Measurements from ENCODE around the gene CGB8.
"Not testable (repeated sequence)": the region's sequence is repeated elsewhere in the genome, so short reads cannot be mapped to it uniquely, and the experiment has no call there.

CGB8 gene

DNA sequence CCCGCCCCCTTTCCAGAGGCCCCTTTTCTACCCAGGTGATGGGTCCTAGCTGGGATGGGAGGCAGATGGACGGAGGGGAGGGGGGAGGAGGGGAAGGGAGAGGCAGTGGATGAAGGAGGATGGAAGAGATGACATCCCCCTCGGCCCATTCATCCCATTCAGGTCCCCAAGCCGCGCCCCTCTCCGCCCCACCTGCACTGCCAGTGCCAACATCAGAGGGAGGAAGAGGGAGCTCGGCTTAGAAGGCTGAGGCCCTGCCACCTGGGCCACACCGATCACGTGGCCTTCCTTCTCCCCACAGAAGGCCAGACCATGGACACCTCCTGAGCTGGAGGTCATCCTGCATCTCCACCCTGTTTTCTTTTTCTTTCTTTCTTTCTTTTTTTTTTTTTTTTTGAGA is 20.2 kb downstream of the CGB8 start:
- ATAC-seq; H3K4me3 Mint-ChIP-seq; DNase-seq; H3K27ac Mint-ChIP-seq; H3K36me3 Mint-ChIP-seq (ENCODE audit: low read depth); H3K9me3 Mint-ChIP-seq; H3K4me1 Mint-ChIP-seq; H3K27me3 Mint-ChIP-seq: not testable (repeated sequence)

DNA sequence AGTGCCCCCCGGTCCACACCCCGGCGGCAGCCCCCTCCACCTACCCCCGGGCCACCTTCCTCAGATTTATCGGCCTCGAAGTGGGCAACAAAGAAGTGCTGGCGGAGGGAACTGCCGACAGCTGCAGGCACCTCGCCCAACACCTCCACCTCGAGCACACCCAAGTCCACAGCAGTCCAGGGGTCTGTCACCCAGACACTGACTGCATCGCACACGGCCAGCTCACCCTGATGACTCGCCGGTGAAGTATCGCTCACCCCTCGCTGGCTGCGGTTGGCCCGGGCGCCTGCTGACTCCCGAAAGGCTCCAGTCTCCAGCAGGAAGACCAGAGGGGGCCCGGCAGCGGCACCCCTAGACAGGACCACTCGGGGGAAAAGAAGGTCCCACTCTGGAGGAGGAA is 23.3 kb downstream of the CGB8 start:
- H3K27ac Mint-ChIP-seq; DNase-seq; H3K36me3 Mint-ChIP-seq (ENCODE audit: low read depth); ATAC-seq; H3K27me3 Mint-ChIP-seq; H3K9me3 Mint-ChIP-seq; H3K4me3 Mint-ChIP-seq: not testable (repeated sequence)
- H3K4me1 Mint-ChIP-seq, result peaks cover 12% of the 10 kb centered on the region

DNA sequence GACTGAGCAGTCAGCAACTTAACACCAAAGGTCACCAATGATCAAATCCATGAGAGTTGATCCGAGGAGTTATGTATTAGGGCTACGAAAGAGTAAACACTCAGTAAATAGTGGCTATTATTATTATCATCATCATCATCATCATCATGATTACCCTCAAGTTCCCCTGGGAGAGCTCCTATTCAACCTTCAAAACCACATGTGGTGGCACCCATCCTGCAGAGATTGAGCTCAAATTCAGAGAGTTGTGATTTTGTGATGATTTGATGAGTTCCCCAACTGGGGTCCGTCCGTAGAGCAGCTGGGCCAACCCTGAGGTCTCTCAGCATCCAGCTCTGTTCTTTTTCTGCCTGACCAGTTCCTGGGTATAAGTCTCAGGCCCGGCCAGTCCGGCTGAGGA is 23.8 kb downstream of the CGB8 start:
- not testable (repeated sequence) for H3K27me3 Mint-ChIP-seq; H3K36me3 Mint-ChIP-seq (ENCODE audit: low read depth); H3K4me3 Mint-ChIP-seq; DNase-seq; H3K9me3 Mint-ChIP-seq; ATAC-seq; H3K27ac Mint-ChIP-seq
- H3K4me1 Mint-ChIP-seq, result peaks cover 12% of the 10 kb centered on the region

DNA sequence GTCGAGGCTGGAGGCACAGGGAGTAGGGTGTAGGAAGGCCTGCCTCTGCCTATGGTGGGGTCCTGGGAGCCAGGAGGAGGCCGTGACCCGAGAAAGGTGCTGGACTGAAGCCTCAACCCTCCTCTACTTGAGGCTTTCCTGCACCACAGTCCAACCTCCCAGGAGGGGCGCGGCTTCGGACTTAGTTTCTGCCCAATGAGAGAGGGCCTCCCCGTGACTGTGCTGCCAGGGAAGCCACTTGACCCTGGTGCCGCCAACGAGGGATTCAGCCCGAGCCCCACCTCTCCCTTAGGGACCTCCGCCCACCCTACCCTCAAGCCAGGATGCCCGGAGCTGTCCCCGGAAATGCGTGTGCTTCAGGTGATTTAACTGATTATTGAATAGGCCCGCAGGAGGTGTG is 24.7 kb downstream of the CGB8 start, which contains the start of gene CGB3:
Gene CGB3 (minus strand): TSS at position 101 of the 400 bp plus-strand sequence. CDS start 362 bp downstream, outside the sequence.
- not testable (repeated sequence) for H3K27ac Mint-ChIP-seq; H3K9me3 Mint-ChIP-seq; H3K4me3 Mint-ChIP-seq; H3K36me3 Mint-ChIP-seq (ENCODE audit: low read depth); ATAC-seq; DNase-seq; H3K27me3 Mint-ChIP-seq
- H3K4me1 Mint-ChIP-seq, result peaks cover 19% of the 10 kb centered on the region

DNA sequence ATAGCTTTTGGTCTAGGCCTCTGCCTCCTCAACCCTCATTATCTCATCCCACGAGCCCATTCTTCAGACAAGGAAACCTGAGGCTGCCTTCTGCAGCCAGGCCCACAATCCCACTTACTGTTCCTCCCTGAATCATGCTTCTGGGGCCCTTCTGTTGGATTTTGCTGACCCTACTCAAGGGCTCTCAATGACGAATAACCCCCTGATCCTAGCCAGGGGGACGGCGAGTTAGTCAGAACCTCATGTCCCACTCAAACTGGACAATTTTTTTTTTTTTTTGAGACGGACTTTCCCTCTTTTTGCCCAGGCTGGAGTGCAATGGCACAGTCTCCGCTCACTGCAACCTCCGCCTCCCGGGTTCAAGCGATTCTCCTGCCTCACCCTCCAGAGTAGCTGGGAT is 26.8 kb downstream of the CGB8 start:
- H3K4me3 Mint-ChIP-seq, result no peak overlapping the region
- H3K27me3 Mint-ChIP-seq, result peaks cover 8% of the 10 kb centered on the region
- no peak overlapping the region for H3K27ac Mint-ChIP-seq
- no peaks in the 10 kb centered on the region for H3K36me3 Mint-ChIP-seq (ENCODE audit: low read depth)
- DNase-seq (no peak), ATAC-seq (no peak)
- no peaks in the 10 kb centered on the region for H3K9me3 Mint-ChIP-seq
- peaks cover 33% of the 10 kb centered on the region for H3K4me1 Mint-ChIP-seq

DNA sequence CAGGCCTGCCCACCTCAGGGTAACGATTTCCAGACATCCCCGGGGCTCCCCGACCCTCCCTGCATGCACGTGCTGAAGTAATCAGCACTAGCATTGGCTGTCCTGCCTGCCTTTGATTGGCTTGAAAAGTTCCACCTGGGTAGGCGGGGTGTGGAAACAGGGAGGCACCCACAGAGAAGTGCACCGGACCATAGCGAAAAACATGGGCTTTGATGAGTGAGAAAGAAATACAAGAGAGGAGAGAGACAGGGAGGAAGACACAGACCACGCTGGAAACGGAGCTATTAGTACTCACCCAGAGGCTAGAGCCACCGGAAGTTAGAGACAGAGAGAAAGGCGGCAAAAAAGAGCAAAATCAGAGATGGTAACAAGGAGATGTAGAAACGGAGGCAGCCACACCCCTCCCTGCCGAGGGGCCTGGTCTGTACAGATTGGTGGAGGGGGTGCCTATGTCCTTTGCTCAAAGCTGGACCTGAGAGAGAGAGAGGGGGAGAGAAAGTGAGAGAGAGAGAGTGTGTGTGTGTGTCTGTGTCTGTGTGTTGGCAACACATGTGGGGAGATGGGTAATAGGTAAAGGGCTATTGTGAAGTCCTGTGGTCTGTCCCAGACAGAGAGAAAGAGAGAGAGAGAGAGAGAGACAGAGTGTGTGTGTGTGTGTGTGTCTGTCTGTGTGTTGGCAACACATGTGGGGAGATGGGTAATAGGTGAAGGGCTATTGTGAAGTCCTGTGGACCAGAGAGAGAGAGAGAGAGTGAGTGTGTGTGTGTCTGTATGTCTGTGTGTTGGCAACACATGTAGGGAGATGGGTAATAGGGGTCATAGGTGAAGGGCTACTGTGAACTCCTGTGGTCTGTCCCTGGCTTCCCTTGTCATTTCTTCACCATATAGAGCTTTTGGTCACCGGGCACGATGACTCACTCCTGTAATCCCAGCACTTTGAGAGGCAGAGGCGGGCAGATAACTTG is 27.7 kb downstream of the CGB8 start:
- ATAC-seq, result peak; percentile 9
- no peak overlapping the region for H3K4me3 Mint-ChIP-seq
- no peaks in the 10 kb centered on the region for H3K36me3 Mint-ChIP-seq (ENCODE audit: low read depth)
- no peaks in the 10 kb centered on the region for H3K9me3 Mint-ChIP-seq
- H3K27ac Mint-ChIP-seq, result peak overlapping the region; percentile 16
- DNase-seq, result no peak
- peaks cover 8% of the 10 kb centered on the region for H3K27me3 Mint-ChIP-seq
- H3K4me1 Mint-ChIP-seq, result peaks cover 33% of the 10 kb centered on the region

DNA sequence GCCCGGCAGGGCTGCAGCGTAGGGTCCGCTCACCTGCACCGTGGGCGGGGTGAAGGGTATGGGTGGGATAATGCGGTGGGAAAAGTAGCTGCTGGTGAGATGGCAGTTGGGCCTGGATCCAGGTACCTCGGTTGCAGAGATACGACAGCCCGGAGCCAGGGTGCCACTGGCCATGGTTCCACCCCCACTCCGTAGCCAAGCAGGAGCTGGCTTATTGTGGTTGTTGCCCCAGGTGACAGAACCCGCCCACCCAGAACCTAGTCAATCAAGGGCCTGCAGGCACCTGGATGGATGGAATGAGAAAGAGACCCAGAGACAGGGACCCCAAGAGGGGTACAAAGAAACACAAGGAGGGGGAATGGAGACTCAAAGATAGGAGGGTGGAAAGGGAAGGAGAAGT is 28.6 kb downstream of the CGB8 start:
- Mint-ChIP-seq H3K27ac (no peak overlapping the region), H3K4me1 (peaks cover 33% of the 10 kb centered on the region), H3K4me3 (no peak overlapping the region), H3K27me3 (peaks cover 8% of the 10 kb centered on the region), H3K36me3 (ENCODE audit: low read depth) (peaks cover 5% of the 10 kb centered on the region), H3K9me3 (no peaks in the 10 kb centered on the region)
- ATAC-seq, result no peak
- DNase-seq, result no peak

DNA sequence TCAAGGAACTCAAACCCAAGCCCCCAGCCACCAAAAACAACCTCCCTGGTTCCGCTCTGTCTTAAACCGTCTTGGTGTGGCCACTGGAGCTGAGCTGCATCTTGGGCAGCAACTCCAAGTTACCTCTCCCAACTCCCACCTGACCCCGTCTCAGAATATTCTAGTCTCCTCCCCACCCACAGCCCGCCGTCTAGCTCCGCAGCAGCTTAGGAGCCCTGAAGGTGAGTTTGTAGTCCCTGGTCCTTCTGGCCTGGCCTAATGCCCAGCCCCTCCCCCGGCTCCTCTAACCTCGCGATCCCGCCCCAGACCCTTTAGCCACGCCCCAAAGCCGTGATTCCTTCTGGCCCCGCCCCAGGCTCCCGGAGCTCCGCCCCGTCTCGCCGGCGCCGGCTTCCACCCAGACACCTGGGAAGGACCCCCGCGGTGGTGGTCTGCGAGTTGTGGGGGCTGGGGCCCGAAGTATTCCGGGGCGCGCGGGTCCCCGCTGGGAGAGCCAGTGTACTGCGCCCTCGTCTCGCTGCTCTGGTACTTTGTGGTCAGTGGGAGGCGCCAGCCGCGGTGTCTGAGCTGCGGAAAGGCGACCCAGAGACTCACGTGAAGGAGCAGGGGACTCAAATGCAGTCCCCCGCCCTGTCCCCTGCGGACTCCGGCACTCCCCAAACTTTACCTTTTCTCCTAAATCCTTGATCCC is 29.5 kb downstream of the CGB8 start:
- ATAC-seq, result peak; percentile 13
- peaks cover 33% of the 10 kb centered on the region for H3K4me1 Mint-ChIP-seq
- H3K27me3 Mint-ChIP-seq, result peaks cover 6% of the 10 kb centered on the region
- DNase-seq, result peak; percentile 76
- H3K4me3 Mint-ChIP-seq, result peak overlapping the region; percentile 72
- H3K36me3 Mint-ChIP-seq (ENCODE audit: low read depth), result peaks cover 5% of the 10 kb centered on the region
- no peaks in the 10 kb centered on the region for H3K9me3 Mint-ChIP-seq
- peak overlapping the region; percentile 22 for H3K27ac Mint-ChIP-seq

DNA sequence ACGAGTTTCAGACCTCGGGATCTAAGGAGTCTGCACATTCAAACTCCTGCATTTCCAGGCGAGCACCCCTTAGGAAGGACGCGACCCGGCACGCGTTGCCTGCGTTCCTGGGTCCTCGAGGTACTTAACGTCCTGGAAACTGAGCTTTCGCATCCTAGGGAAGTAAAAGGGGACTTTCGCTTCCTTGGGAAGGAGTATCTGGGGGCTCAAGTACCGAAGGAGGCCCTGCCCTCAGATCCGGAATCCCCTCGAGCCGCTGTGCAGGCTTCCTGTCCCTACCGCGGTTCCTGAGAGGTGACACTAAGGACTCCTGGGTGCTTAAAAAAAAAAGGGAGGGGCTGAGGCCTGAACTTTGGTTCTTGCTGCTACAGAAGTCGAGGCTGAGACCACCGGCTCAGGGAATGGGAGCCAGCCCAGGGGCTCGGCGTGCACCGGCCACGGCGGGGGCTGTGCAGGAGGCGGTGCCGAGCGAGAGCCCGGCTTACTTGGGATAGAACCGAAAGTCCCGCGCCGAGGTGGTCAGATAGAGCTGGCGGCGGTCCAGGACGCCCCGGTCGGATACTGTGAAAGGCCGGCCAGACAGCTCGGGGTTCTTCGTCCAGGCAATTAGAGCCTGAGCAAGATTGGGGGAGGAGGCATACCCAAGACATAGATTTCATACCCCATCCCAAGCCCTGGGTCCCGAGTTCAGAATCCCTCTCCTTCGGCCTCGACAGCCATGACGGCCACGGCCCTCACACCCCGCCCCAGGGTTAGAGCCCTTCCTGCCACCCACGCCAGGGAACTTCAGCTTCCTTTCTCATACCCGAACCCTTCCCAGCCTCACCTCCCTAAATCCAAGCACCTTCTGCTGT is 30.3 kb downstream of the CGB8 start:
- H3K36me3 Mint-ChIP-seq (ENCODE audit: low read depth); H3K9me3 Mint-ChIP-seq; H3K27me3 Mint-ChIP-seq; DNase-seq: not testable (repeated sequence)
- ATAC-seq, result peak; percentile 9
- peaks cover 33% of the 10 kb centered on the region for H3K4me1 Mint-ChIP-seq
- peak overlapping the region; percentile 72 for H3K4me3 Mint-ChIP-seq
- peak overlapping the region; percentile 22 for H3K27ac Mint-ChIP-seq

DNA sequence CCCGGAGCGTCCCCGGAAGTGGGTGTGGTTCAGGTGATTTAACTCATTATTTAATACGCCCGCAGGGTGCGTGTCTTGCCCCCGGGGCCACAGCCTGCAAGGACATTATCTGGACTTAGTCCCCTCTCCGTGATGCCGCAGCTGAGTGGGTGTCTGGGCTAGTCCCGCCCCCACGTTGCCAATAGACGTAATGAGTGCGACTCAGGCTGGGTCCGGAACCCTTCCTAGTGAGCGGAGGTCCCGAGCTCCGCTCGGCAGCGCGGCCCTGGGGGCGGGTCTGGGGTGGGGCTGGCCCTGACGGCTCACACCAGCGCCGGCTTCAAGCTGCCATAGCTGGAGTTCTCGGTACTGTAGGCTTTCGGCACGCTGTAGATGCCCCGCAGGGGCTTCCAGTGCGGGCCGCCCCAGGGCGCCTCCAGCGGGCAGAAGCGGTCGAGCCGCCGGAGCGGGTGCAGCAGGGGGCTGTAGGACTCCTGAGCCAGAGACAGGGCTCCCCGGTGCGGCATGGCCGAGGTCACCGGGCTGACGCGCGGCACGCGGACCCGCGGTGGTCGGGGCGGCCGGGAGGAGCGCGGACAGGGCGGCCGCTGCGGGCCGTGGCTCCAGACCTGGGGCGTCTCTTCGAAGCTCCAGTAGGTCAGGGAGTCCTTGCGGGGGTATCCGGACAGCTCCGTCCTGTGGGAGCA is 31.1 kb downstream of the CGB8 start:
- H3K27ac Mint-ChIP-seq, result no peak overlapping the region

DNA sequence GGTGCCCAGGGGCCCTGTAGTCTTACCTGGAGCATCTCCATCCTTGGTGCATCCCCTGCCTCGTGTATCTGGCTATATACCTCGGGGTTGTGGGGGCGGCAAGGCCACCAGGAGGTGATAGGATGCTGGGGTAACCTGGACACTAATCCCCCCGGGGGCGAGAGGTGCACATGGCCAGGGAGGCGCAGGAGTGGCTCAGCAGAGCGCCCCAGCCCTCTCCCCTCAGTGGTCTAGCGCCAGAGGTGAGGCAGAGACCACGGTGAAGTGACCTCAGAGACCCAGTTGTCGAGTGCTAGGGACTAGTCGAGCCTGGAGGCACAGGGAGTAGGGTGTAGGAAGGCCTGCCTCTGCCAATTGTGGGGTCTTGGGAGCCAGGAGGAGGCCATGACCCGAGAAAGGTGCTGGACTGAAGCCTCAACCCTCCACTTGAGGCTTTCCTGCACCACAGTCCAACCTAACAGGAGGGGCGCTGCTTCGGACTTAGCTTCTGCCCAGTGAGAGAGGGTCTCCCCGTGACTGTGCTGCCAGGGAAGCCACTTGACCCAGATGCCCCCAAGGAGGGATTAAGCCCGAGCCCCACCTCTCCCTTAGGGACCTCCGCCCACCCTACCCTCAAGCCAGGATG is 31.8 kb downstream of the CGB8 start, which contains the start of gene LHB:
Gene LHB (minus strand): TSS at position 51 of the 625 bp plus-strand sequence. CDS start 10 bp downstream, at position 41.
- Mint-ChIP-seq H3K27me3 (peaks cover 6% of the 10 kb centered on the region), H3K36me3 (ENCODE audit: low read depth) (peaks cover 8% of the 10 kb centered on the region), H3K4me3 (peak within 1 kb of the TSS; percentile 24), H3K27ac (no peak within 1 kb of the TSS), H3K9me3 (no peaks in the 10 kb centered on the region), H3K4me1 (peaks cover 33% of the 10 kb centered on the region)
- ATAC-seq (no peak), DNase-seq (no peak)

More for the DNA sequence above, 31.1 kb downstream of the CGB8 start:
- H3K4me1 Mint-ChIP-seq, result peaks cover 33% of the 10 kb centered on the region
- peak; percentile 69 for DNase-seq
- no peaks in the 10 kb centered on the region for H3K9me3 Mint-ChIP-seq
- H3K4me3 Mint-ChIP-seq, result peak overlapping the region; percentile 24
- ATAC-seq, result peak; percentile 71
- peaks cover 8% of the 10 kb centered on the region for H3K36me3 Mint-ChIP-seq (ENCODE audit: low read depth)
- peaks cover 6% of the 10 kb centered on the region for H3K27me3 Mint-ChIP-seq

DNA sequence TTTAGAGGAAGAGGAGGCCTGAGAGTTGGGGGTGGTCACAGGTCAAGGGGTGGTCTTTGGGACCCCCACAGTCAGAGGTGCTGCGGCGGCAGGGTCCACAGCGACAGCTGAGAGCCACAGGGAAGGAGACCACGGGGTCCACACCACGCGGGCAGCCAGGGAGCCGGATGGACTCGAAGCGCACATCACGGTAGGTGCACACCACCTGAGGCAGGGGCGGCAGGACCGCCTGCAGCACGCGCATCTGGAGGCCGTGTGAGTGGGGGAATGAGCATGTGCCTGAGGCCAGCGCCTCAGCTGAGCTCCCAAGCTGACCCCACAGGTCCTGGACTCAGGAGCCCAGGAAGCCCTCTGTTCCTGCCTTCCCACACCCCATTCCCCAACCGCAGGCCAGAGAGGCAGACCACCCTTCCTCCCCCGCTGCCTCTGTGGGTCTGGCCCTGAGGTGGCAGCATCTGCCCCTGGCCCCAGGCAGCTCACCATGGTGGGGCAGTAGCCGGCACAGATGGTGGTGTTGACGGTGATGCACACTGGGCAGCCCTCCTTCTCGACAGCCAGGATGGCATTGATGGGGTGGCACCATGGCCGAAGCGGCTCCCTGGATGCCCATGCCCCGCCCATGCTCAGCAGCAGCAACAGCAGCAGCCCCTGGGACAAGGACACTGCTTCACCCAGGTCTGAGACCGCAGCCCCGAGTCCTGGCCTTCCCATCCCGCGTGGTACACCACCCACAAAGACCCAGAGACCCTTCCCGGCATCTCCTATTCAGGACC is 32.7 kb downstream of the CGB8 start:
- H3K27me3 Mint-ChIP-seq, result peaks cover 6% of the 10 kb centered on the region
- no peaks in the 10 kb centered on the region for H3K9me3 Mint-ChIP-seq
- peaks cover 11% of the 10 kb centered on the region for H3K36me3 Mint-ChIP-seq (ENCODE audit: low read depth)
- H3K4me1 Mint-ChIP-seq, result peaks cover 25% of the 10 kb centered on the region
- DNase-seq, result no peak
- H3K27ac Mint-ChIP-seq, result no peak overlapping the region
- H3K4me3 Mint-ChIP-seq, result no peak overlapping the region
- ATAC-seq, result no peak

DNA sequence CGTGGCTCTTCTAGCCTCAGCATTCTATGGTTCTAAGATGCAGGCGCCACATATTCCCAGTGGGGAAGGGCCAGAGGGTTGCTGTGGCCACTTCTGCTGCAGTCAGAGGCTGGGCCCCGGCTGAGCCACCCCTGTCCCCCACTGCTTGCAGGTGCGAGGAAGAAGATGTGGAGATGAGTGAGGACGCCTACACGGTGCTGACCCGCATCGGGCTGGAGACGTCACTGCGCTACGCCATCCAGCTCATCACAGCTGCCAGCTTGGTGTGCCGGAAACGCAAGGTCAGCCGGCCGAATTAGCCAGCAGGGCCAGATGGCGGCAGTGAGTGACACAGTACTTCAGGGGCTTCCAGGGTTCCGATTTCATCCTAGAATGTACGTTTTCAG is 34.0 kb downstream of the CGB8 start:
- Mint-ChIP-seq H3K4me1 (peaks cover 18% of the 10 kb centered on the region), H3K27me3 (peaks cover 6% of the 10 kb centered on the region)

More for the DNA sequence above, 34.0 kb downstream of the CGB8 start:
- no peak for ATAC-seq
- H3K27ac Mint-ChIP-seq, result no peak overlapping the region
- H3K4me3 Mint-ChIP-seq, result no peak overlapping the region
- peaks cover 13% of the 10 kb centered on the region for H3K36me3 Mint-ChIP-seq (ENCODE audit: low read depth)
- no peaks in the 10 kb centered on the region for H3K9me3 Mint-ChIP-seq
- DNase-seq, result no peak

All from activated naive CD8-positive, alpha-beta T cell treated with anti-CD3 and anti-CD28 coated beads, Interleukin-2, amount 50 U/mL, for 24 hours (primary cell).